Activated CD8-positive, alpha-beta memory T cell treated with anti-CD3 and anti-CD28 coated beads for 36 hours (primary cell): ENCODE results near the gene NUP214. TPM values are rescaled to one million over a fixed set of nuclear protein-coding genes. Genes with fewer than 3 reads are reported as not detected.
"Not testable (repeated sequence)": the region's sequence is repeated elsewhere in the genome, so short reads cannot be mapped to it uniquely, and the experiment has no call there.

Experiments
- CTCF ChIA-PET: fragments of 350-600 bp; sonication (Branson Sonifier 250); formaldehyde crosslinking; loops from one replicate; lab custom pipeline; 2021; ENCODE audit warnings: antibody characterized with exemption; lab: Charles Lee
- POLR2A ChIA-PET: fragments of 350-600 bp; sonication (Branson Sonifier 250); formaldehyde crosslinking; loops from one replicate; lab custom pipeline; 2021; ENCODE audit warnings: antibody characterized with exemption; lab: Charles Lee
- total RNA-seq, 2 experiments: library from RNA; stranded (reverse); gene quantifications; one replicate each; pipeline ENCODE4 v1.2.3, GENCODE V29; 2021

NUP214 gene
- total RNA-seq, 2 experiments from 2014 or later, result 59.0 to 68.4 TPM

DNA sequence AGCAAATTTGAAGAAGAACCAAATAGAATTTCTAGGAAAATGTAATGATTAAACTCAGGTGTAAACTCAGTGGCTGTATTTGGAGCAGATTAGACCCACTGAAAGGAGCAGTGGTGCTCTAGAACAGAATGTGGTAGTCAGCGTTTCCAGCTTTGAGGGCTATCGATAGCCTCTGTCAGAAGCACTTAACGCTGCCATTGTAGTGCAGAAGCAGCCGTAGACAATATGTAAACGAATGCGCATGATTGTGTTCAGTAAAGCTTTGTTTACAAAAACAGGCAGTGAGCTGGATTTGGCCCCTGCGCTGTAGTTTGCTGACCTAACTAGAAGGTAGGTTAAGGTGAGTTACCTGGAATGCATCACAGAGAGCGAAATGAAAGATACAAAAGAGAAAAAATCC is 78.9 kb downstream of the NUP214 start:
- POLR2A ChIA-PET, result no interaction called here

DNA sequence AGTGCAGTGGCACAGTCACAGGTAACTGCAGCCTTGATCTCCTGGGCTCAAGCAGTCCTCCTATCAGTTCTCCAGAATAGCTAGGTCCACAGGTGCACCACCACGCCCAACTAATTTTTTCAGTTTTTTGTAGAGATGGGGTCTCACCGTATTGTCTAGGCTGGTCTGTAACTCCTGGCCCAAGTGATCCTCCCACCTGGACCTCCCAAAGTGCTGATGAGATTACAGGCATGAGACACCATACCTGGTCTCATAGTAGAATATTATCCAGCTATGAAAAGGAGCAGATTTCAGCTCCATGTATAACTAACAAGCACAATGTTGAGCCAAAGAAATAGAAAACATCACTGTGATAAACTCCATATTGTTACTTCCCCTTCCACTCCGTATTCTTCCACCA is 81.1 kb downstream of the NUP214 start:
- POLR2A ChIA-PET, result no interaction called here
- CTCF ChIA-PET, result interaction anchor here (0.5 kb wide), 1 partner anchor 197 kb away, joined by 3 read pairs; no protein-coding TSS in a partner anchor

More for the DNA sequence above, 78.9 kb downstream of the NUP214 start:
- CTCF ChIA-PET, result no interaction called here

DNA sequence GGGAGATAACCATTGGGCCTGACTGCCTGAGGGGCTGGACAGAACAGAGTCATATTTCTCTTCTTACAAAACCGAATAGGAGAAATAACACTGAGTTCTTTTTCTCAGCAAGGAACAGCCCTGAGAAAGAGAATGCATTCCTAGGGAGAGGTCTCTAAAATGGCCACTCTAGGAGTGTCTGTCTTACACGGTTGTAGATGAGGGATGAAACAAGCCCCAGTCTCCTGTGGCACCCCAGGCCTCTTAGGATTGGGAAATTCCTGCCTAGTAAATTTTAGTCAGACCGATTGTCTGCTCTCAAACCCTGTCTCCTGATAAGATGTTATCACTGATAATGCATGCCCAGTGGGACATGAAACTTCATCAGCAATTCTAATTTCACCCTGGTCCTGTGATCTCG is 86.5 kb downstream of the NUP214 start:
- POLR2A ChIA-PET, CTCF ChIA-PET: not testable (repeated sequence)

DNA sequence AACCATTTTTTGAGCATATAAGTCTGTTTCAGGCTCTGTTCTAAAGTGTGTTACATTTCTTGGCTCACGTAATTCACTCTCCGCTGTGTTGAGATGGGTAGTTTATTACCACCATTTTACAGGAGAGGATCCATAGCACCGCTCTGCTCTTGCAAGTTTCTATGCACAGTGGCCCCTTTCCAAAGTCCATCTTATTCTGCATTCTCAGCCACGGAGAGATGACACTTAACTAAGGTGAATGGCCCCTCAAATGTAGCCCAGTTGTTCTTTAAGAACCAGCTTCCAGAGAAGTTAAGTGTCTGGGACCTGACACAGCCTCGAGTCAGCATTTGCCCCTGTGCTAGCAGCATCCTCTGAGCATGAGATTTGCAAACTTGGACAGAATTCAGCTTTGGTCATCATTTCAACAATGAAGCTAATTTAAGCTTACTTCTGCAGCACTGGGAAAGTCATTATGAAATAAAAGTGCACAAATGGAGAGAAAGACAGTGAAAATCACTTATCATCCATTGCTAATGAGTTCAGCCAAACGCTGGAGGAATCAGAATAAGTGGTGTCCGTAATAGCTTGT is 89.0 kb downstream of the NUP214 start:
- ChIA-PET CTCF (interaction anchor here (1.5 kb wide), 1 partner anchor 122 kb away, joined by 3 read pairs; no protein-coding TSS in a partner anchor), POLR2A (interaction anchor here (0.5 kb wide), 1 partner anchor 121 kb away, joined by 3 read pairs; no protein-coding TSS in a partner anchor)

DNA sequence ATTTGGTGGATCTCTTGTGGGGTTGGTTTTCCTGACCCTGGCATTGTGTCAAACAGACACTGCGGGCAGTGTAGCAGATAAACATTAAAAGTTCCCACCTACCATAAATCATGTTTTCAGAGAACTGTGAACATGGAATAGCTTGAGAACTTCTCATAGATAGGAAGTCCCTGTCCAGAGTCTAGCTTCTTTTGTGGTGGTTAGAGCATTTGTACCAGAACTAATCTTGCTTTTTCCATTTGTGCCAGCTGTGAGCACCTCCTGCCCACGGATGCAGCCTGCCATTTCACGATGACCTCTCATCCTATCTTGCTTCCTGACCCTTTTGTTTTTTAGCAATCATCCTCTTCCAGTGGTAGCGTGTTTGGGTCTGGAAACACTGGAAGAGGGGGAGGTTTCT is 89.5 kb downstream of the NUP214 start:
- ChIA-PET POLR2A (no interaction called here), CTCF (interaction anchor here (1.5 to 1.7 kb wide), 2 partner anchors 37 to 122 kb away, joined by 3 read pairs; no protein-coding TSS in a partner anchor)

DNA sequence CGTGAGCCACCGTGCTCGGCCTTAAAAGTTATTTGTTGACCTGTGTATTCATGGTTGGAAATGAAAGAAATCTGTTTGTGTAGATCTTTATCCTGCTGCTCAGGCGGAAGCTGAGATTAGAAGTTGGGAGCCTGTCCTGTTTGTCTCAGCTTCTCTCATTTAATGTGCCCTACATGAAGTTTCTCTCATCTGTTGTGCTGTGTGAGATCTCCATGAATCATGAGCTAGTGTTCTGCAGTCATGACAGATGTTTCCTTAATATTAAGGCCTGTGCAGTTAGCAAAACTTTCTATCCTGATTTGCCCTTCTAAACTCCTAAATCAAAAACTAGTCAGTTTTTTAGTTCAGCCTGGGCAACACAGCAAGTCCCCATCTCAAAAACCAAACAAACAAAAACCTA is 91.4 kb downstream of the NUP214 start:
- ChIA-PET CTCF (interaction anchor here (1.7 kb wide), 2 partner anchors 39 to 120 kb away, joined by 3 read pairs; no protein-coding TSS in a partner anchor), POLR2A (interaction anchor here (0.5 to 1.4 kb wide), 3 partner anchors 20 to 40 kb away, joined by 3 to 9 read pairs (median 3); no protein-coding TSS in a partner anchor)

DNA sequence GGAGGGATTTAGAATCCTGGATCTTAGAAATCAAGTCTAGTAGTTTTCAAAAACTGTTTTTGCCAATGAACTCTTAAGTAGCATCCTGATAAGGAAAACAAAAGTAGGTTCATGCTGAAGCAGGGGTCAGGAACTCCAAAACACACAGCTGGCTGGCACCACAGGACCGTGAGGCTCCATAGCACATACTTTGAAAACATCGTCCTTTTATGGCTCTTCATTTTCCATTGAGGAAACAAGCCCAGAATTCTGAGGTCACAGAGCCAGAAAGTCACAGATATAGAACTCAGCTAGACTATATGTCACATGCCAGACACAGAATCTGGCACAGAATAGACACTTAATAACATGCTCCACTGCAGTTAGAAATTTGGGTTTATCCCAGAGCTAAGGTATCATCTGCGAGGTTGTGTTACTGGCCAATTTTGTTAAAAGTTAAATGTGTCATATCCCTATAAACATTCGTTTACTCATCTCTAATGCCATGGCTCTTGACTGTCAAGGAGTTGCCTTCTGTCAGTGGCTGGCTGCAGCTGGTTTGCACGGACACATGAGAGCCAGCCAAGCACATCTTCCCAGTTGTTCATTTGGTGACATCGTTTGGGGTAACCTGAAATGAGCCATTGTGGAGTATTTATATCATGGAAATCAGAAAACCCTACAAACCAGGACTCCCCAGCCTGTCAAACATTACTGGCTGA is 92.1 kb downstream of the NUP214 start:
- POLR2A ChIA-PET, result interaction anchor here (0.5 to 0.6 kb wide), 2 partner anchors 20 to 32 kb away, joined by 3 read pairs; no protein-coding TSS in a partner anchor
- CTCF ChIA-PET, result no interaction called here

DNA sequence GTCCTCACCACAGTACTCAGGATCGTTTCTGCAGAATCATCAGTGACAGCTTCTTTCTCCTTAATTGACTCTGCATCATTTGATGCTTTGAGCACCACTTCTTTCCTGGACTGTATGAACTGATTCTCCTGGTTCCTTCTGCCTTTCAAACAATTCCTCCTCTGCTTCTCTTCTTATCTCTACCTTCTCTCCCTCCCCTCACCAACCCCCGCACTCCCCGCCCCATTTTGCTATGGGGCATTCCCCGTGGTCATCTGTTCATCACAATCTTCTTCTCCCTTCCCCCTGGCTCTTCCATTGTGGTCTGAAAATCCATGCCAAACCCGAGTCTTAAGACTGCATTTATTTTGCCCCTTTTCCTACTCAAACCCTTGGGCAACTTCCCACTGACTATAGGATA is 93.0 kb downstream of the NUP214 start:
- ChIA-PET POLR2A (no interaction called here), CTCF (no interaction called here)

DNA sequence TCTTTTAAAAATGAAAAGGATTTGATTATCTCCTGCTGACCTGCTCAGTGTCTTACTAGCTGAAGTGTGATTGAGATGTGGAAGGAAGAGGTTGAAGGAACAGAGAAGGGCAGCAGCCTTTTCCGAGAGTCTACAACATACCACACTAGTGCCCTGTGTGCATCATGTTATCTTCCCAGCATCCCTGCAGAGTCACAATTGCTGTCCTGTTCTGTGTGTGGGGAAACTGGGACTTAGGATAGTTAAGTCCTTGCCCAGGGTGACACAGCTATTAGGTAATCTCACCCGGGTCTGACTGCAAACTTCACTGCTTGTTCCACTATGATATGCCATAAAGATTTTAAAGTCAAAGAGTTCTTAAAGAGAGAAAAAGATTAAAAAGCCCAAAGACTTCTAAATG is 95.1 kb downstream of the NUP214 start:
- ChIA-PET CTCF (interaction anchor here (1.2 kb wide), 1 partner anchor 11 kb away, joined by 3 read pairs; no protein-coding TSS in a partner anchor), POLR2A (no interaction called here)

DNA sequence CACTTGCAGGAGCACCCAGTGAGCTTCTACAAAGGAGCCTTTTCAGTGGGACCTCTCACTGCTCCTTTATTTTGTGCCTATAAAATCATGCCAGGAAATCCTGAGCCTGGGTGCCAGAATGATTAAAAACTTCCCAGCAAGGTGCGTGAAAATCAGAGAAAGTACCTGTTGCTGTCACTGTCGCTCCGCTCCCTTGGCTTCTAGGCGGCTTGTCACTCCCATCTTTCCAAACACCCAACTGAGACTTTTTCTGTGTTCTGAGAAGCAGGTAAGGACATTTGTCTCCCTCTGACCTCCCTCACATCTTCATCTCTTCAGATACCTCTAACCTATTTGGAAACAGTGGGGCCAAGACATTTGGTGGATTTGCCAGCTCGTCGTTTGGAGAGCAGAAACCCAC is 97.1 kb downstream of the NUP214 start:
- CTCF ChIA-PET, result no interaction called here
- POLR2A ChIA-PET, result interaction anchor here (0.6 kb wide), 1 partner anchor 70 kb away, joined by 3 read pairs; no protein-coding TSS in a partner anchor

DNA sequence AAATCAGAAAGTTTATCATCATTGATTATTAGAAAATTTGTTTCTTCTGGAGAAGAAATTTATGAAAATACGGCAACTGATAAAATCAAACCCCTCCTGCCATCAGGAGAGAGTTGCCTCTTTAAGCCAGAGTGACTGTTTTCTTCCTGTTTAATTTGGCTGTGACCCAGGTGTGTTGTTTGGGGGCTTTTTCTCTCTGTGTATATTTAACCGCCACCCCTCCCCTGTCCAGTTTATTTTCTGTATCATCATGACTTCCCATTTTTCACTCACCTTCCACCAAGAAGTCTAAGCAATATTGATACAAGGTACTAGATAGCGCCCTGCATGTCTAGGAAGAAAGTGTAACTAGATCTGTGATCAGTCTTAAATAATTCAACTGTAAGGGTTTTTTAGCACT is 100.8 kb downstream of the NUP214 start:
- ChIA-PET POLR2A (no interaction called here), CTCF (no interaction called here)

DNA sequence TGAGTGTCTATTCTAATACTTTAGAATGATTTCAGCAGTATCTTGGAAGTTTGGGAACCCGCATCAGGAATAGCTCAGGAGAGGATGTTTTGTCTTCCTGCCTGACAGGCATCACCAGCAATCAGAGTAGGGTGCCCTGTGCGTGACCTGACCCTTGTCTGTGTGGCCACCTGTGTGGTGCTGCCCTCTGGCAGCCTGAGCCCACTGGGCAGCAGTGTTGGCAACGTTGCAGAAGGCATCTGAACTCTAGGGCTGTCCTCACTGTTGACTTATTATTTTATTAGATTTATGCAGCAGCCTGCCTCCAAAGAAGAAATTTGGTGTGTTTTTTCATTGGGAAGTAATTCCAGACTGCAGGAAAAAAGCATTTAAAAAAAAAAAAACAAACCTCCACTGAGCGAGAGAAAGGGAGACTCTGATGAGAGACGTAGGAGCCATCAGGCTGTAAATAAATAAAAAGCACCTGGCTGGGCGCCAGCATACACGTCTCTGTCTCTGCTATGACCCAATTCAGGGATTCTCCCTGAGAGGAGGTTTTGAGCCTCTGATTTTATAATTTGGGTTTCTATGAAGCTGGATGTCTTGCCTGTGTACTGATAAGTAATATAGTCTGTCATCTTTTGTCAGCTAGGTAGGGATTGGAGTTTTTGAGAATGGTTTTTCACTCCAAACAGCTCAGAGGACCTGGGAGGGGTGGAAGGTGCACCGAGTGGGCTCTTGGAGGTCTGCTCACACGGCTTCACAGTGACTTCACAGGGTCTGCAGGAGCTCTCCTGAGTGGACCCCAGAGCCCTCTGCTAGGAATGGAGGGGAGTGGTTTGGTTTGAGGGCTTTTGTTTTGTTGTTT is 101.9 kb downstream of the NUP214 start:
- POLR2A ChIA-PET, result no interaction called here
- CTCF ChIA-PET, result no interaction called here

DNA sequence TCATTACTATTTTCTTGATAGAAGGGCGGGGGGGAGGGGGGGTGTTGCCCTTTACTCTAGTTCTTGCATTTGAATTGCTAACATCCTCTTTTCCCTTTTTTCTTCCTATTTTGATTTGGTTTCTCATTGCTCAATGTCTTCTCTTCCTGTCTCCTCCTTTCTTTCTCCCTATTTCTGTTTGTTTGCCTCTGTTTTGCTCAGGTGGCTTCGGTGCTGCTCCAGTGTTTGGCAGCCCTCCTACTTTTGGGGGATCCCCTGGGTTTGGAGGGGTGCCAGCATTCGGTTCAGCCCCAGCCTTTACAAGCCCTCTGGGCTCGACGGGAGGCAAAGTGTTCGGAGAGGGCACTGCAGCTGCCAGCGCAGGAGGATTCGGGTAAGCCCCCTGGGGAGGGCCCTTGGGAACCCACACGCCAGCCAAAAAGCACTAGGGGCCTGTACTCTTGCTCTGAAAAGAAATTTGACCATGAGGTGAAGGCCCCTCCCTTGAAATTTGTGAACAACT is 102.6 kb downstream of the NUP214 start:
- ChIA-PET POLR2A (no interaction called here), CTCF (no interaction called here)

DNA sequence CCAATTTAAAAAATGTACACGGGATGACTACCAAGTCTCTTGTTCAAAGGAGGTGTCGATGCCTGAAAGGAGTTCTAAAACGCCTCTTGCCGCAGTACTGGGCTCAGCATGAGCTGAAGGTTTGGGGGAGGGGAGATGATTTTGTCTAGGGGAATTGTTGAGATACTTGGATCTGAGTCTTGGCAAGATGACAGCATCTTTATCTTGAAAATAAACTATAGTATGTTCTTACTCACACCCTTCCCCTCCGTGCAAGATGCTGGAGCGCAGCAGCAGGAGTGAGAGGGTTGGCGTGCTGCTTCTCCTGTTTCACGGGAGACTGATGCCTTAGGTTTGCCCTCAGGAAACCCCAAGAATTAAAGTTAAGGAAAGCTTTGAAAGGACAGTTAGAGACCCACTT is 103.6 kb downstream of the NUP214 start:
- ChIA-PET CTCF (no interaction called here), POLR2A (no interaction called here)

DNA sequence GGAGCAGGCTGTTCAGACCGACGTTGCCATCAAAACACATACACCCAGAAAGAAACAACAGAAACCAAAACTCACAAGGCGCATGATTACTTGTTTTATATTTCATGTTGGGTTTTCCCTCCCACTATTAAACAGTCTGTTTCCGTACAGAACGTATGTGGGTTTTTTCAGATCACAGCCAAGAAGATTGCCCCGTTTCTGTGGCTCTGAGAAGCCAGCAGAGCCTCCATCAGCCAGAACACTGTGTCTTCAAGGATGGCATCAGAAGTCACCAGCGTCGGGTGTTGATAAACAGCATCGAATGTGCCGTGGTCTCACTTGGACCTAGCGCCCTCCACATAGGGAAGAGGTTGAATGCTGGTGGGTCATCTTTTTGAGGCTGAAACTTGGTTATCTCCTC is 108.2 kb downstream of the NUP214 start:
- ChIA-PET CTCF (interaction anchor here (1.2 kb wide), 1 partner anchor 37 kb away, joined by 3 read pairs; no protein-coding TSS in a partner anchor), POLR2A (no interaction called here)

DNA sequence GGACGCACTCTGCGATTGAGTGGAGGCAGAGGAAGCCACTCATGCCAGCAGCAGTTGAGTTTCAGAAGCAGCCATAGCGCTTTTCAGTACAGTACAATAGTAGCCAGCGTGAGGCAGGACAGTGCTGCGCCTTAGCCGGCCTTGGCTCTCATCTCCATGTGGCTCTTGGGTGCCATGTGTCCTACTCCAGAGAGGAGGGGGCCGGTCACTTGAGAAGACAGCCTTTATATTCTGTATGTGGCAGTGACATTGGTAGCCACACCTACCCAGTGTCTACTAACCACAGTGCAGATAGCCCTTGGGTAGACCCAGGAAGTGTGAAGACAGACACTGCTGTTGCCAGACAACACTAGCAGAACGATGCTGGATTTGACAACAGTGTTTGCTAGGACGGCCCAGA is 108.6 kb downstream of the NUP214 start:
- CTCF ChIA-PET, result interaction anchor here (1.2 kb wide), 1 partner anchor 36 kb away, joined by 3 read pairs; no protein-coding TSS in a partner anchor
- POLR2A ChIA-PET, result no interaction called here

DNA sequence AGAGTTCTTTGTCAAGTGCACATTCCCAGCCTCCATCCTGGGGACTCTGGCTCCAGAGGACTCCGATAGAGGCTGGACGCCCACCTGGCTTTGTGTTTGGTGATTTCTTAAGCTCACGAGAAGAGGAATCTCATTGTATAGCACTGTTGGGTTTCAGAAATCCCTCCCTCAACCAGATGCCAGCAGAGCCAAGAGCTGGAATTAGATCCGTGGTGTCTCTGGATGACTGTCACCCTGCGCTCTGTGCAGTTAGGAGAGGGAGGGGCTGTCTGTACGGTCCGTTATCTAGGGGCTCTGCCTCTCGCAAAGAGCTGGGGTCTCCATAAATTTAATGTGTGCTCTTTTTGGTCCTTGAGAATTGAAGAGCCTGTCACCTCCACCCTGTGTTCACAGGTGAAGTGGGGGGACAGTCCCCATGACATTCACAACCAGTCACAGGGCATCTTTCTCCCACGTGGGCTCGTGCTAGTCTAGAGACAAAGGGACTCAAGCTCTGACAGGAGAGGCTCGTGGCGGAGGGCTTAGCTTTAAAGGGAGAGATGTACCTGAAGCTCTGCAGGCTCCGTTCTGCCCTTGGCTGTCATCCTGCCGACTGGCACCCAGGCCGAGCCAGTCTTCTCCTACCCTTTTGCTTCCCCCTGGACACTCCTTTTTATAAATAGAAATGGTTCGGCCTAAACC is 109.6 kb downstream of the NUP214 start:
- ChIA-PET CTCF (interaction anchor here (1.2 kb wide), 1 partner anchor 35 kb away, joined by 3 read pairs; no protein-coding TSS in a partner anchor), POLR2A (no interaction called here)

DNA sequence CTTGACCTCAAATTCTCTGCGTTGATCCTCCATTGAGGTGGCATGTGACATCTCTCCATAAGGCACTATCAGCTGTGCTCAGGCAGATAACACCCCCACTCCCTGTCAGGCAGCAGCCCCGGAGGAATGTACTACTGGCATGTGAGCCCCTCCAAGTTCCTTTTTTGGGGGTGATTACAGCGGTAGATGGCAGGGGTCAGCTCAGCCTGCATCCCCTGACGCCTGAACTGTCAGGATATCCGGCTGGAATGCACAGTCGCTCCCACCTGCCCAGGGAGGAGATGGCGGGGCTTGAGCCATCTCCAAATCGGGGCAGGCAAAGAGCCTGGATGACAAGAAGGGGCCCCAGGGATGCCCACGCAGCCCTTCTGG is 110.1 kb downstream of the NUP214 start:
- POLR2A ChIA-PET, result interaction anchor here (0.5 to 0.8 kb wide), 2 partner anchors 15 to 21 kb away, joined by 3 read pairs; no protein-coding TSS in a partner anchor
- CTCF ChIA-PET, result no interaction called here

DNA sequence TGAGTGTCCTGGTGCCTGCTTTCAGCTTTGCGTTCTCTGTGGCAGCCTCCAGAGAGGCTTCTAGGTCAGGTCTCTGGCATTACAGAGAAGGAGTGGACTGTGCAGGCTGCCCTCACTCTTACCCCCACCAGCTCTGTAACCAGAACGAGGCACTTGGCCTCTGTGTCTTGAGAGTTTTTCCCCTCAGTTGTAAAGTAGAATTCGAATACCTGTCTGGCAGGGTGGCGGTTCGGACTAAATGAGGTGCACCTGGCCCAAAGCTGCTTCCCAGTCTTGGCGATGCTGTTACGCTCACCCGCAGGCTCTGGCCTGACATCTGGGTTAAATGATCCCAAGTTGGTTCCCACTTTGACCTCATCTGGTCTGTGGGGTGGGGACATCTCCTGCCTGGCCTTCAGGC is 110.8 kb downstream of the NUP214 start:
- ChIA-PET POLR2A (interaction anchor here (0.7 to 0.8 kb wide), 2 partner anchors 20 to 113 kb away, joined by 3 read pairs; no protein-coding TSS in a partner anchor), CTCF (no interaction called here)
